Left lung (tissue), 10 donors: ENCODE results near the gene PNISR. TPM values are rescaled to one million over a fixed set of nuclear protein-coding genes. Genes with fewer than 3 reads are reported as not detected.
"Not testable (repeated sequence)": the region's sequence is repeated elsewhere in the genome, so short reads cannot be mapped to it uniquely, and the experiment has no call there.

Source experiments
- ATAC-seq: fragments of 200-7000 bp; cut with Tn5 transposase; one replicate; pipeline ENCODE4 v1.9.1; 2020; ENCODE audit warnings: moderate library complexity
- DNase-seq, 4 donors: peaks; one replicate each; pipeline ENCODE4 v3.0.0-alpha.2; 2013 to 2020
- H3K27ac ChIP-seq, 2 donors: fragments of 200-600 bp; sonication (generic) in 1 of 2; one replicate each; pipeline versions ENCODE4 v1.5.0 to v1.8.0; 2020 to 2021
- H3K27me3 ChIP-seq, 2 donors: fragments of 200-600 bp; sonication (generic) in 1 of 2; one replicate each; pipeline versions ENCODE4 v1.5.0 to v1.8.0; 2020 to 2021
- H3K36me3 ChIP-seq, 2 donors: fragments of 200-600 bp; sonication (generic) in 1 of 2; one replicate each; pipeline versions ENCODE4 v1.5.0 to v1.8.0; 2020 to 2021
- H3K4me1 ChIP-seq, 2 donors: fragments of 200-600 bp; one replicate each; pipeline ENCODE4 v1.8.0; 2021
- H3K4me3 ChIP-seq, 2 donors: fragments of 200-600 bp; sonication (generic) in 1 of 2; one replicate each; pipeline versions ENCODE4 v1.5.0 to v1.8.0; 2020 to 2021; ENCODE audit warnings: mild to moderate bottlenecking in 1 of 2
- H3K9me3 ChIP-seq, 2 donors: fragments of 200-600 bp; sonication (generic) in 1 of 2; one replicate each; pipeline versions ENCODE4 v1.5.0 to v1.8.0; 2020 to 2021
- intact Hi-C, 2 donors: fragments of 100-400 bp; cut with DNase I; formaldehyde crosslinking; loops; one replicate each; pipeline versions ENCODE4 v1.11.2 to v1.14.2; 2022
- polyA plus RNA-seq, 6 donors: library from polyadenylated mRNA; unstranded; fragments of 120-200 nt; gene quantifications; one replicate each; pipeline ENCODE4 v1.2.1, GENCODE V29; 2013; ENCODE audit not compliant: insufficient read length in 6 of 6
- total RNA-seq, 2 donors: library from RNA; stranded (reverse); fragmentation: NEBNext Ultra II Directional; extraction: Animal tissue kit (Norgen Biotek cat#: 25700); gene quantifications; one replicate each; pipeline ENCODE4 v1.2.1, GENCODE V29; 2021
- TF ChIP-seq, protein P1 (sequence below), 2 donors: fragments of 200-600 bp; sonication (generic) in 1 of 2; IDR thresholded peaks; one replicate each; pipeline versions ENCODE4 v1.5.0 to v1.8.0; 2021; ENCODE audit warnings: antibody characterized with exemption in 2 of 2
- donor health status: DM: no; HTN: yes; CAD: no.
- donor health status: DM: no; HTN: no; CAD: no.

The PNISR gene
- total and polyA plus RNA-seq, 8 donors: 73.5 to 412 (median 310) TPM

DNA sequence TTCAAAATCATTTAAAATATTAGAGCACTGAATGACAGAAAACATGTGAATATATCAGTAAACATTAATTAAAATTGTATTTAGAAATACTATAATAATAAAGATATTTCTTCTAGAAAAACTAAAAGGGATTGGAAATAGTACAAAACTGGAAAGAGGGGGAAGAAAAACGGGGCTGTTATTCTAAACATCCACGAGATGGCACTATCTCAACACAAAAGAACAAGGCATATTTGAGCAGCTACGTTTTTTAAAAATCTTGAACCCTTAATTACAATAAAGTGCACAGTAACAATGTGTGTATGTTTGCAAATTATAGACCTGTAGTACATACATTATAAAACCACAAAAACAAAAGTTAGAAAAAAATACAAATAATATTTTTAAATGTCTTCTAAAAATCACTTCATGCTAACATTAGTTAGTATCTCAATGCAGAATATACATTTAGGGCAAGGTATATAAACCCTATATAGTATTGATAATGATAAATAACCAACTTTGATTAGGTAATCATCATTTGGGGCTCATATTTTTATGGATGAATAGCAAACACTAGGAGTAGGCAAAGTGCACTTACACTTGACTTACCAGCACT, 42.5 kb upstream of the PNISR start:
- no peak overlapping the region for H3K4me3 ChIP-seq
- intact Hi-C loops: no loop called here
- H3K27ac ChIP-seq: no peak overlapping the region
- no peaks in the 10 kb centered on the region for H3K9me3 ChIP-seq
- no peaks in the 10 kb centered on the region for H3K27me3 ChIP-seq
- no peaks in the 10 kb centered on the region for H3K4me1 ChIP-seq
- H3K36me3 ChIP-seq: peaks cover 0 to 8% of the 10 kb centered on the region in 2 donors
- TF ChIP-seq, protein P1, sequence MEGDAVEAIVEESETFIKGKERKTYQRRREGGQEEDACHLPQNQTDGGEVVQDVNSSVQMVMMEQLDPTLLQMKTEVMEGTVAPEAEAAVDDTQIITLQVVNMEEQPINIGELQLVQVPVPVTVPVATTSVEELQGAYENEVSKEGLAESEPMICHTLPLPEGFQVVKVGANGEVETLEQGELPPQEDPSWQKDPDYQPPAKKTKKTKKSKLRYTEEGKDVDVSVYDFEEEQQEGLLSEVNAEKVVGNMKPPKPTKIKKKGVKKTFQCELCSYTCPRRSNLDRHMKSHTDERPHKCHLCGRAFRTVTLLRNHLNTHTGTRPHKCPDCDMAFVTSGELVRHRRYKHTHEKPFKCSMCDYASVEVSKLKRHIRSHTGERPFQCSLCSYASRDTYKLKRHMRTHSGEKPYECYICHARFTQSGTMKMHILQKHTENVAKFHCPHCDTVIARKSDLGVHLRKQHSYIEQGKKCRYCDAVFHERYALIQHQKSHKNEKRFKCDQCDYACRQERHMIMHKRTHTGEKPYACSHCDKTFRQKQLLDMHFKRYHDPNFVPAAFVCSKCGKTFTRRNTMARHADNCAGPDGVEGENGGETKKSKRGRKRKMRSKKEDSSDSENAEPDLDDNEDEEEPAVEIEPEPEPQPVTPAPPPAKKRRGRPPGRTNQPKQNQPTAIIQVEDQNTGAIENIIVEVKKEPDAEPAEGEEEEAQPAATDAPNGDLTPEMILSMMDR (IDR thresholded peaks at IDR 0.05): peak; percentile 53 to 55
- ATAC-seq (peak; percentile 58), DNase-seq (peak in 2 of 4 donors; percentile 3 to 10)

DNA sequence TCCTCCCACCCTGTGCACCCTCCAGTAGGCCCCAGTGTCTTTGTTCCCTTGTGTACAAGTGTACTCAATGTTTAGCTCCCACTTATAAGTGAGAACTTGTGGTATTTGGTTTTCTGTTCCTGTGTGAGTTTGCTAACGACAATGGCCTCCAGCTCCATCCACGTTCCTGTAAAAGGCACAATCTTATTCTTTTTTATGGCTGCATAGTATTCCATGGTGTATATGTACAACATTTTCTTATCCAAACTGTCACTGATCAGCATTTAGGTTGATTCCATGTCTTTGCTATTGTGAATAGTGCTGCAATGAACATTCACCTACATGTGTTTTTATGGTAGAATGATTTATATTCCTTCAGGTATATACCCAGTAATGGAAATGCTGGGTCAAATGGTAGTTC, 34.0 kb upstream of the PNISR start:
- DNase-seq, ATAC-seq, H3K36me3 ChIP-seq, H3K27ac ChIP-seq, H3K9me3 ChIP-seq, H3K4me1 ChIP-seq, H3K4me3 ChIP-seq, H3K27me3 ChIP-seq, intact Hi-C loops: not testable (repeated sequence)

DNA sequence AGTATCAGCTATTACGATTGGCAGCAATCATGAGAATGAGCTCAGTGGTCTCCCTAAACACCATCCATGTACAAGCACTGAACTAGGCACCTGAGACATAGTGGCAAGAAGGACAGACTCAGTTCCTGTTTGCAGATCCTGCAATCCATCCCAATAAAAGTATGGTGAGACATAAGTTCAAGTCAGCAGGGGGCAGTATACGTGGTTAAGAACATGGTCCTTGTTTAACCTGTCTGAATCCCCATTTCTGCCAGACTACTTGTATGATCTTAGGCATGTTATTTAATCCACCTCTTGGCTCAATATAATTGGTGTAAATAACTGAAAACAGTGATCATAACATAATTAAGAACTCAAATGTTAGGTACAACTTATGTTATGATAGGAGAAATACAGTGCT, 33.2 kb upstream of the PNISR start:
- no peaks in the 10 kb centered on the region for H3K4me1 ChIP-seq
- DNase-seq: no peak
- TF ChIP-seq, protein P1 (IDR thresholded peaks at IDR 0.05): no peak
- no peak for ATAC-seq
- no peak overlapping the region for H3K27ac ChIP-seq
- no peaks in the 10 kb centered on the region for H3K27me3 ChIP-seq
- H3K9me3 ChIP-seq: peaks cover 0 to 7% of the 10 kb centered on the region in 2 donors
- H3K4me3 ChIP-seq: no peak overlapping the region
- H3K36me3 ChIP-seq: no peaks in the 10 kb centered on the region
- intact Hi-C loops: no loop called here

DNA sequence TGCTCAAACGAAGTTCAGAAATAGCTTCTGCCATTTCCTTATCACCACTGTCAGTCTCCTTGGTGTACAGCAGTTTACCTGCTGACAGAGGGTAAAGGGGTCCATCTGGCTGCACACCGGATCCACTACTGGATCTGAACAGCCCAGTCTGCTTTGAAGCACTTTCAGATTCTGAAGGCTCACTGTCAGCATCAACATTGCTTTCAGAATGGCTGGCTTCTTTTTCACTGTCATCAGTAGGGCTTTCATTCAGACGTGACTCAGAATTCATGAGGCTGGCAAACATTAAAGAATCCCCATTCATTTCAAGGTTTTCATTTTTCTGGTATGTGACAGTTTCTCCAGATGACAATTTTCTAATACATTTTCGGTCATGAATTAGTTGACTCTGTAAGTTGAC, 21.0 kb upstream of the PNISR start:
- Histone ChIP-seq H3K4me3 (no peak overlapping the region), H3K9me3 (no peaks in the 10 kb centered on the region), H3K4me1 (no peaks in the 10 kb centered on the region), H3K36me3 (peaks cover 0 to 13% of the 10 kb centered on the region in 2 donors), H3K27me3 (no peaks in the 10 kb centered on the region), H3K27ac (no peak overlapping the region)
- TF ChIP-seq, protein P1 (IDR thresholded peaks at IDR 0.05): no peak
- DNase-seq (no peak), ATAC-seq (no peak)
- intact Hi-C loops: no loop called here

DNA sequence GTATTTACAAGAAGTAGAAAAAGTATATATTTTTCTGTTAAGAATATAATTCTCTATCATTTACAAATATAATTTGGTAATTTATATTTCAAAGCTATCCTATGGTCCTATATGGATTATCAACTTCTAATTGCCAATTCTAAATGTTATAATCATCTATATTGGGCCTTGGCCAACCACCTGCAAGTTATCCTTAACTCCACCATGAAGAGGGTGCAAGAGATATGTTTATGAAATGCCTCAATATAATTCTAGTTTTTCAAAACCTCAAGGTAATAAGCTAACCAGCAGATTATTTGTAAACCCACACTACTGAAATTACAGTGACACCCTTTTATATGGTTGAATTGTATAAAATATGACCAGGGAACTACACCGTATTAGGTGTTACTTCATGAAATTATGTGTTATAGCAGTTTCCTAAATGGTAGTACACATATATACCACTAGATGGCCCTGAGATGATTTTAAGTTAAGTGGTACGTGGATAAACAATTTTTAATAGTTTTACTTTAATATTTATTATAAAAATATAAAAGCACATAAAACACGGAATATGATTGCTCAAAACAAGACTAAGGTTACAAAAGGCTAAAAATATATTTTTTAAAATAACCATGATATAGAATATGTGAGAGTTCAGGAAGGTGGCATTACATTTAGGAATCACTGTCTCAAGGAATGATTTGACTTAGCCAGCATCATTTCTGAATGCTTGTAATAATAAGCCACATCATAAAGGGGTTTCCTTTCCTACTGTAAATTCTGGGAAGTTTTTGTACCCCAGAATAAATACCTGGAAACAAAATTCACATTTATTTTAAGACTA, 9.8 kb upstream of the PNISR start:
- H3K36me3 ChIP-seq: peaks cover 0 to 13% of the 10 kb centered on the region in 2 donors
- no peaks in the 10 kb centered on the region for H3K27me3 ChIP-seq
- H3K27ac ChIP-seq: no peak overlapping the region
- H3K4me3 ChIP-seq: no peak overlapping the region
- peak; percentile 75 for ATAC-seq
- DNase-seq: peak in 2 of 4 donors; percentile 10 to 30
- intact Hi-C loops: no loop called here
- TF ChIP-seq, protein P1 (IDR thresholded peaks at IDR 0.05): peak; percentile 72 to 83
- H3K9me3 ChIP-seq: no peaks in the 10 kb centered on the region
- H3K4me1 ChIP-seq: peaks cover 0 to 7% of the 10 kb centered on the region in 2 donors
